IPS-18a (cell line): ENCODE measurements around the gene YJEFN3.

Experiments used
- H3K27ac ChIP-seq: one replicate; pipeline ENCODE4 v1.5.1; 2013; ENCODE audit warnings: low read length
- H3K27me3 ChIP-seq: one replicate; pipeline ENCODE4 v1.6.1; 2013; ENCODE audit warnings: mild to moderate bottlenecking, low read length; ENCODE audit not compliant: control insufficient read depth, insufficient read depth
- H3K36me3 ChIP-seq: one replicate; pipeline ENCODE4 v1.6.1; 2013; ENCODE audit warnings: low read depth, low read length; ENCODE audit not compliant: control insufficient read depth
- H3K4me1 ChIP-seq: one replicate; pipeline ENCODE4 v1.6.1; 2013; ENCODE audit warnings: low read depth, low read length; ENCODE audit not compliant: control insufficient read depth
- H3K4me3 ChIP-seq: one replicate; pipeline ENCODE4 v1.5.1; 2013; ENCODE audit warnings: low read length
- H3K9ac ChIP-seq: one replicate; pipeline ENCODE4 v1.6.1; 2013; ENCODE audit warnings: mild to moderate bottlenecking, low read length, moderate library complexity
- H3K9me3 ChIP-seq: one replicate; pipeline ENCODE4 v1.6.1; 2013; ENCODE audit warnings: low read depth, low read length; ENCODE audit not compliant: control insufficient read depth

Gene YJEFN3

GRCh38 chr19:19529783-19530422 is 1.2 kb downstream of the YJEFN3 start:
- peaks cover 11% of the 10 kb centered on the region for H3K36me3 ChIP-seq
- H3K4me1 ChIP-seq, result no peaks in the 10 kb centered on the region
- no peaks in the 10 kb centered on the region for H3K27me3 ChIP-seq
- no peaks in the 10 kb centered on the region for H3K9me3 ChIP-seq
- H3K27ac ChIP-seq, result no peak overlapping the region
- no peak overlapping the region for H3K9ac ChIP-seq
- no peak overlapping the region for H3K4me3 ChIP-seq

- H3K27ac ChIP-seq, result no peak overlapping the region
- no peak overlapping the region for H3K4me3 ChIP-seq
- no peaks in the 10 kb centered on the region for H3K9me3 ChIP-seq
- no peak overlapping the region for H3K9ac ChIP-seq
- H3K36me3 ChIP-seq, result peaks cover 11% of the 10 kb centered on the region
- no peaks in the 10 kb centered on the region for H3K4me1 ChIP-seq
- no peaks in the 10 kb centered on the region for H3K27me3 ChIP-seq
These were observed 1.7 kb downstream of the YJEFN3 start for GRCh38 chr19:19530423-19530804.

DNA sequence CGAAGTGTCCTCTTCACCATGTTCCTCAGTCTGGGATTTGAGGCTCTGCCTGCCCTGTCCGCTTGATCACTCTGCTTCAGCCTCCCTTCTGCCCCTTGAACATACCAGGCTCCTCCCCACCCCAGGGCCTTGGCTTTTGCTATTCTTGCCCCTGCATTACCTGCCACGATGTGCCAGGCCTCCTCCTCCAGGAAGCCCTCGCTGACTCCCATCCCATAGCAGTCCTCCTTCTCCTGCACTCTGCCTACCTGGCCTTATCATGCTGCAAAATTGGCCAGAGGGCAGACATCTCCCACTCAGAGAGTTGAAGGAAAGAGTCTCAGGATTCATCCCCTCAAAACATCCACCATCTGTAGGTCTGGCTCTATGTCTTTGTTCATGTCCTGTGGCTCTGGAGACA is 2.2 kb downstream of the YJEFN3 start:
- H3K9ac ChIP-seq, result no peak overlapping the region
- no peaks in the 10 kb centered on the region for H3K27me3 ChIP-seq
- H3K9me3 ChIP-seq, result no peaks in the 10 kb centered on the region
- H3K4me1 ChIP-seq, result no peaks in the 10 kb centered on the region
- no peak overlapping the region for H3K4me3 ChIP-seq
- H3K27ac ChIP-seq, result no peak overlapping the region
- peaks cover 11% of the 10 kb centered on the region for H3K36me3 ChIP-seq

DNA sequence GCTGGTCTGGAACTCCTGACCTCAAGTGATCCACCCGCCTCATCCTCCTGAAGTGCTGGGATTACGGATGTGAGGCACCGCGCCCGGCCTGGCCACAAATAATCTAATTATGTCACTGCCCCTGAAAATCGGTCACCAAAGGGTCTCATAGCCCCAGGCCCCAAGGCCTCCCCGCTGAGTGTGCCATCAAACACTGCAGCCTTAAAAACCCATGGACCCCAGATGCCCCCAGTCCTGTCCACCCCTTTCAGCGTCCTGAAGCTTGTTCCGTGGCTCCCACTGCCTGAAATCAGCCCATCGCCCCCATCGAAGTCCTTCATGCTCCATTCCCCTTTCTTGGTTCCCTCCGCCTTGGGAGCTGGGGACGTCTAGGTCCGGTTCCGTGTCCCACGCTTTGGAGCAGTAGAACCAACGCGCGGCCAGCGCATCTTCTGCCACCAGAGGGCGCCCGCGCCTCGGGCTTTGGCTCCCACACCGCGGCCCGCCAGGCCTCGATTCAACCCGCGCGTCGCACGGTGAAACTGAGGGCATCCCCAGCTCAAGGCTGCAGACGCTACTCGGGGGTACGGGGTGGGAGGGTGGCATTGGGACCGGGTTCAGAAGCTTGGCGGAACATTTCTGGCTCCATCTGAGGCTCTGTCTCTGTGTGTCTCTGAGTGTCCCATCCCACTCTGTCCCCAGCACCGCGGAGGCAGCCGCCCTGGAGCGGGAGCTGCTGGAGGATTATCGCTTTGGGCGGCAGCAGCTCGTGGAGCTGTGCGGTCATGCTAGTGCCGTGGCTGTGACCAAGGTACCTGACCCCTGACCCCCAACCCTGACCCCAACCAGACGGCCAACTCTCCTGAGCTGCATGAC is 3.5 kb downstream of the YJEFN3 start:
- no peak overlapping the region for H3K9ac ChIP-seq
- no peaks in the 10 kb centered on the region for H3K4me1 ChIP-seq
- no peaks in the 10 kb centered on the region for H3K27me3 ChIP-seq
- no peaks in the 10 kb centered on the region for H3K9me3 ChIP-seq
- H3K36me3 ChIP-seq, result peaks cover 10% of the 10 kb centered on the region
- H3K4me3 ChIP-seq, result no peak overlapping the region
- no peak overlapping the region for H3K27ac ChIP-seq

- no peak overlapping the region for H3K9ac ChIP-seq
These were observed 4.3 kb downstream of the YJEFN3 start for GRCh38 chr19:19532806-19533701.

GRCh38 chr19:19533841-19534240 is 5.1 kb downstream of the YJEFN3 start:
- H3K36me3 ChIP-seq, result no peaks in the 10 kb centered on the region
- no peak overlapping the region for H3K4me3 ChIP-seq
- H3K9me3 ChIP-seq, result no peaks in the 10 kb centered on the region
- peaks cover 6% of the 10 kb centered on the region for H3K27me3 ChIP-seq
- H3K9ac ChIP-seq, result no peak overlapping the region
- no peaks in the 10 kb centered on the region for H3K4me1 ChIP-seq
- H3K27ac ChIP-seq, result no peak overlapping the region

More at GRCh38 chr19:19532806-19533701, 4.3 kb downstream of the YJEFN3 start:
- Histone ChIP-seq H3K4me3 (no peak overlapping the region), H3K36me3 (peaks cover 2% of the 10 kb centered on the region), H3K27me3 (no peaks in the 10 kb centered on the region), H3K27ac (no peak overlapping the region), H3K9me3 (no peaks in the 10 kb centered on the region), H3K4me1 (no peaks in the 10 kb centered on the region)

DNA sequence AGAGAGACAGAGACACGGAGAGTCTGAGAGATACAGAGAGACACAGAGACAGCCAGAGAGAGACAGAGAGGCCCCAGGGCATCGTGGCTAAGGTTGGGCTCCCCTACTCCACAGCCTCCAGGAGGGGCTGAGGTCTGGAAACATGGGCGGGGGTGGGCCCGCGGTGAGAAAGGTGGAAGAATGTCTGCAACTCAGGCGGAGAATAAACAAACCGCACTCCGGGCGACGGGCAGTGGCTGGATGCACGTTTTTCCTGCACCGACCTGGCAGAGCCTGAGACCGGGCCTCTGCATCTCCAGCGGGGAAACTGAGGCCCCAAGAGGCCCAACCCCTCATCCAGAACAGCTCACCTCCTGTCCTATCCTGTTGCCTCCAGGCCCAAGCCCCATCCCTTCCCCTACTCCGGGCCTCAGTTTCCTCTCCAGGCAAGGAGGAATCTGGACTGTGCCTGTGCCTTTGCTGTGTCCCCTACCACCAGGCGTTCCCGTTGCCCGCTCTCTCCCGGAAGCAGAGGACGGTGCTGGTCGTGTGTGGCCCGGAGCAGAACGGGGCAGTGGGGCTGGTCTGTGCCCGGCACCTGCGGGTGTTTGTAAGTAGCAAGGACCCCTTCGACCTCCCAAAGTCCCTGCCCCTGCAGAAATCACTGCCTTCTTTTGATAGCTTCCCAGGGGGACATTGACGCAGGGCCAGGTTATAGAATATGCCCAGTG is 6.0 kb downstream of the YJEFN3 start:
- Histone ChIP-seq H3K9ac (no peak overlapping the region), H3K9me3 (no peaks in the 10 kb centered on the region), H3K27me3 (peaks cover 15% of the 10 kb centered on the region), H3K4me3 (no peak overlapping the region), H3K36me3 (no peaks in the 10 kb centered on the region), H3K4me1 (no peaks in the 10 kb centered on the region), H3K27ac (no peak overlapping the region)

- H3K27me3 ChIP-seq, result peaks cover 19% of the 10 kb centered on the region
- no peaks in the 10 kb centered on the region for H3K36me3 ChIP-seq
- no peak overlapping the region for H3K27ac ChIP-seq
- no peak overlapping the region for H3K4me3 ChIP-seq
- H3K9me3 ChIP-seq, result no peaks in the 10 kb centered on the region
- H3K4me1 ChIP-seq, result no peaks in the 10 kb centered on the region
- no peak overlapping the region for H3K9ac ChIP-seq
These were observed 6.8 kb downstream of the YJEFN3 start for GRCh38 chr19:19535311-19536191.

- Histone ChIP-seq H3K9me3 (no peaks in the 10 kb centered on the region), H3K27ac (no peak overlapping the region), H3K36me3 (no peaks in the 10 kb centered on the region), H3K9ac (no peak overlapping the region), H3K4me1 (no peaks in the 10 kb centered on the region), H3K27me3 (peaks cover 19% of the 10 kb centered on the region), H3K4me3 (no peak overlapping the region)
These were observed 8.7 kb downstream of the YJEFN3 start for GRCh38 chr19:19537075-19538048.
